GM18511 (cell line): ENCODE data around the gene SAMD14.

Experiments
- ATAC-seq: cut with Tn5 transposase; IDR thresholded peaks from one replicate; pipeline ENCODE4 v1.9.1; 2021; ENCODE audit warnings: mild to moderate bottlenecking, moderate library complexity; ENCODE audit not compliant: unreplicated experiment

The SAMD14 gene

GRCh38 chr17:50129728-50130558, at the start of gene SAMD14:
Gene SAMD14, minus strand, starts transcription at chr17:50130160. Its CDS starts 5,201 bp downstream, at chr17:50124959.
- ATAC-seq: no peak

GRCh38 chr17:50177983-50178834, 48.2 kb upstream of the SAMD14 start:
- no peak for ATAC-seq

- ATAC-seq: no peak
Observed at GRCh38 chr17:50177476-50177875, 47.5 kb upstream of the SAMD14 start.

- ATAC-seq: no peak
Observed at GRCh38 chr17:50176559-50177357, 46.8 kb upstream of the SAMD14 start.

- ATAC-seq: no peak
Observed at GRCh38 chr17:50175035-50175807, 45.3 kb upstream of the SAMD14 start.

- ATAC-seq: no peak
Observed at GRCh38 chr17:50174444-50174843, 44.5 kb upstream of the SAMD14 start.

GRCh38 chr17:50173335-50173941, 43.5 kb upstream of the SAMD14 start:
- no peak for ATAC-seq

- no peak for ATAC-seq
Observed at GRCh38 chr17:50172936-50173334, 43.0 kb upstream of the SAMD14 start.

GRCh38 chr17:50172130-50172529, 42.2 kb upstream of the SAMD14 start:
- no peak for ATAC-seq

GRCh38 chr17:50171371-50172071, 41.6 kb upstream of the SAMD14 start:
- ATAC-seq: no peak

GRCh38 chr17:50170662-50171370, 40.9 kb upstream of the SAMD14 start:
- ATAC-seq: peak; percentile 84

GRCh38 chr17:50169881-50170459, 40.0 kb upstream of the SAMD14 start:
- ATAC-seq: no peak

GRCh38 chr17:50169121-50169764, 39.3 kb upstream of the SAMD14 start:
- no peak for ATAC-seq

- ATAC-seq: no peak
Observed at GRCh38 chr17:50168319-50168718, 38.4 kb upstream of the SAMD14 start.

GRCh38 chr17:50167371-50167770, 37.4 kb upstream of the SAMD14 start:
- no peak for ATAC-seq

GRCh38 chr17:50166518-50167181, 36.7 kb upstream of the SAMD14 start:
- no peak for ATAC-seq

- no peak for ATAC-seq
Observed at GRCh38 chr17:50165867-50166517, 36.0 kb upstream of the SAMD14 start, which contains the start of gene SGCA. Gene SGCA, plus strand, starts transcription at chr17:50166005. Its CDS starts 36 bp downstream, at chr17:50166041.
